K562 (cell line): ENCODE results near the gene POLR3A. TPM values are rescaled to one million over a fixed set of nuclear protein-coding genes. Genes with fewer than 3 reads are reported as not detected.
A peak's percentile ranks its signal among the peaks of the same experiment; 100 is the strongest.

Experiments used
- CEBPG ChIP-seq, 3 experiments: fragments of 200-800 bp in 1 of 3; sonication (Bioruptor generic) in 1 of 3; sonication (generic) in 1 of 3; formaldehyde crosslinking in 1 of 3; IDR thresholded peaks in 2 of 3; conservative IDR thresholded peaks in 1 of 3; 2 replicates each; pipeline versions ENCODE4 v1.6.1 to v1.8.0; 2016 to 2022; ENCODE audit warnings: missing compliant biosample characterization in 2 of 3, missing genetic modification characterization in 2 of 3, mild to moderate bottlenecking in 1 of 3, missing genetic modification reagents in 1 of 3
- DIDO1 ChIP-seq: fragments of 450-650 bp; IDR thresholded peaks from 2 replicates; pipeline ENCODE4 v1.6.1; 2016; ENCODE audit warnings: low read depth, missing biosample characterization, missing genetic modification characterization
- FOXA1 ChIP-seq: fragments of 450-650 bp; IDR thresholded peaks from 2 replicates; pipeline ENCODE4 v1.6.1; 2016; ENCODE audit warnings: mild to moderate bottlenecking, borderline replicate concordance
- KAT2B ChIP-seq: IDR thresholded peaks from one replicate; pipeline ENCODE4 v1.6.1; 2012; ENCODE audit warnings: low read depth, mild to moderate bottlenecking, control low read depth, inconsistent platforms, low read length, moderate library complexity
- KDM5B ChIP-seq: fragments of 200-600 bp; sonication (generic); IDR thresholded peaks from 2 replicates; pipeline ENCODE4 v1.6.1; 2012; ENCODE audit warnings: low read depth, mild to moderate bottlenecking, moderate library complexity, low read length, control low read depth, inconsistent platforms; ENCODE audit not compliant: insufficient replicate concordance
- MNT ChIP-seq, 2 experiments: fragments of 450-650 bp; conservative IDR thresholded peaks; 2 replicates each; pipeline ENCODE4 v1.6.1; 2017; ENCODE audit warnings: mild to moderate bottlenecking in 2 of 2, moderate library complexity in 2 of 2
- MTA1 ChIP-seq: fragments of 450-650 bp; IDR thresholded peaks from 2 replicates; pipeline ENCODE4 v1.6.1; 2017; ENCODE audit warnings: borderline replicate concordance
- NCOA4 ChIP-seq: fragments of 450-650 bp; IDR thresholded peaks from 2 replicates; pipeline ENCODE4 v1.6.1; 2018; ENCODE audit warnings: mild to moderate bottlenecking; ENCODE audit not compliant: partially characterized antibody
- RUNX1 ChIP-seq: sonication (generic); IDR thresholded peaks from 2 replicates; pipeline ENCODE4 v1.6.1; 2016; ENCODE audit warnings: antibody characterized with exemption, low read depth
- SAFB2 ChIP-seq: fragments of 200-400 bp; formaldehyde crosslinking; IDR thresholded peaks from 2 replicates; pipeline ENCODE4 v1.6.1; 2018; ENCODE audit warnings: borderline replicate concordance, low read length, low read depth, moderate library complexity; ENCODE audit not compliant: severe bottlenecking
- SIN3A ChIP-seq, 2 experiments: fragments of 150-350 bp in 1 of 2; IDR thresholded peaks; 2 replicates each; pipeline ENCODE4 v1.6.1; 2011 to 2016; ENCODE audit warnings: borderline replicate concordance in 2 of 2, low read depth in 2 of 2, low read length in 2 of 2, mild to moderate bottlenecking in 2 of 2, moderate library complexity in 2 of 2; ENCODE audit not compliant: control insufficient read depth in 1 of 2
- TARDBP ChIP-seq: fragments of 450-650 bp; IDR thresholded peaks from 2 replicates; pipeline ENCODE4 v1.6.1; 2016
- TEAD2 ChIP-seq: fragments of 450-650 bp; IDR thresholded peaks from 2 replicates; pipeline ENCODE4 v1.6.1; 2016; ENCODE audit warnings: missing genetic modification characterization, control low read depth, missing compliant biosample characterization
- TOE1 ChIP-seq, 2 experiments: fragments of 450-650 bp in 1 of 2; sonication (generic) in 1 of 2; formaldehyde crosslinking in 1 of 2; IDR thresholded peaks; 2 replicates each; pipeline versions ENCODE4 v1.7.1 to v1.8.0; 2016 to 2022; ENCODE audit warnings: borderline replicate concordance in 2 of 2, mild to moderate bottlenecking in 2 of 2, antibody characterized with exemption in 1 of 2, inconsistent platforms in 1 of 2, low read depth in 1 of 2, missing genetic modification reagents in 1 of 2, moderate library complexity in 1 of 2
- WHSC1 ChIP-seq: IDR thresholded peaks from one replicate; pipeline ENCODE4 v1.6.1; 2012; ENCODE audit warnings: low read length, control low read depth, inconsistent platforms
- ZKSCAN1 ChIP-seq: fragments of 150-350 bp; IDR thresholded peaks from 2 replicates; pipeline ENCODE4 v1.6.1; 2016; ENCODE audit warnings: low read depth, low read length
- ZNF165 ChIP-seq: fragments of 250-450 bp; sonication (Bioruptor Pico); IDR thresholded peaks from 2 replicates; pipeline ENCODE4 v1.4.0; 2020; ENCODE audit warnings: borderline replicate concordance
- ZNF253 ChIP-seq: fragments of 250-450 bp; sonication (Bioruptor Pico); conservative IDR thresholded peaks from 2 replicates; pipeline ENCODE4 v1.6.1; 2021; ENCODE audit warnings: mild to moderate bottlenecking
- ZNF384 ChIP-seq: IDR thresholded peaks from 2 replicates; pipeline ENCODE4 v1.6.1; 2012; ENCODE audit warnings: low read depth, low read length, improper control_type of control experiment
- ZNF644 ChIP-seq: fragments of 200-800 bp; sonication (Bioruptor generic); IDR thresholded peaks from 2 replicates; pipeline ENCODE4 v1.6.1; 2016; ENCODE audit warnings: low read depth, missing genetic modification characterization, missing compliant biosample characterization
- polyA plus RNA-seq, 8 experiments: library from polyadenylated mRNA; depleted of rRNA in 4 of 8; stranded (reverse) in 5 of 8; unstranded in 3 of 8; fragments of >200 nt; fragmentation: Nextera tagmentation in 2 of 8; fragmentation: Illumina TruSeq in 1 of 8; extraction: Ambion mirVana in 2 of 8; extraction: Trizol in 1 of 8; gene quantifications; 2 replicates each; pipeline versions ENCODE4 v1.2.1 to v1.2.3, GENCODE V29; 2011 to 2014; ENCODE audit warnings: inconsistent platforms in 1 of 8, missing spikeins in 1 of 8
- total RNA-seq, 7 experiments: library from RNA; depleted of rRNA in 6 of 7; stranded (reverse); fragments of >200 nt in 6 of 7; fragmentation: Illumina TruSeq in 2 of 7; extraction: Trizol in 2 of 7; gene quantifications; 2 replicates each; pipeline versions ENCODE4 v1.2.1 to v1.2.3, GENCODE V29; 2011 to 2021; ENCODE audit warnings: low replicate concordance in 1 of 7
- TF ChIP-seq, protein P1 (sequence below): sonication (generic); formaldehyde crosslinking; IDR thresholded peaks from 2 replicates; pipeline ENCODE4 v1.5.0; 2020; ENCODE audit warnings: missing genetic modification reagents
- TF ChIP-seq, protein P2 (sequence below): fragments of 250-450 bp; sonication (Bioruptor Pico); IDR thresholded peaks from 2 replicates; pipeline ENCODE4 v1.5.0; 2020; ENCODE audit warnings: mild to moderate bottlenecking

Gene POLR3A
- total and polyA plus RNA-seq, 9 of the 15 experiments (the other 6 are each of a cell fraction or from before 2014, with no cell fraction given), result 14.9 to 37.0 (median 26.7) TPM

DNA sequence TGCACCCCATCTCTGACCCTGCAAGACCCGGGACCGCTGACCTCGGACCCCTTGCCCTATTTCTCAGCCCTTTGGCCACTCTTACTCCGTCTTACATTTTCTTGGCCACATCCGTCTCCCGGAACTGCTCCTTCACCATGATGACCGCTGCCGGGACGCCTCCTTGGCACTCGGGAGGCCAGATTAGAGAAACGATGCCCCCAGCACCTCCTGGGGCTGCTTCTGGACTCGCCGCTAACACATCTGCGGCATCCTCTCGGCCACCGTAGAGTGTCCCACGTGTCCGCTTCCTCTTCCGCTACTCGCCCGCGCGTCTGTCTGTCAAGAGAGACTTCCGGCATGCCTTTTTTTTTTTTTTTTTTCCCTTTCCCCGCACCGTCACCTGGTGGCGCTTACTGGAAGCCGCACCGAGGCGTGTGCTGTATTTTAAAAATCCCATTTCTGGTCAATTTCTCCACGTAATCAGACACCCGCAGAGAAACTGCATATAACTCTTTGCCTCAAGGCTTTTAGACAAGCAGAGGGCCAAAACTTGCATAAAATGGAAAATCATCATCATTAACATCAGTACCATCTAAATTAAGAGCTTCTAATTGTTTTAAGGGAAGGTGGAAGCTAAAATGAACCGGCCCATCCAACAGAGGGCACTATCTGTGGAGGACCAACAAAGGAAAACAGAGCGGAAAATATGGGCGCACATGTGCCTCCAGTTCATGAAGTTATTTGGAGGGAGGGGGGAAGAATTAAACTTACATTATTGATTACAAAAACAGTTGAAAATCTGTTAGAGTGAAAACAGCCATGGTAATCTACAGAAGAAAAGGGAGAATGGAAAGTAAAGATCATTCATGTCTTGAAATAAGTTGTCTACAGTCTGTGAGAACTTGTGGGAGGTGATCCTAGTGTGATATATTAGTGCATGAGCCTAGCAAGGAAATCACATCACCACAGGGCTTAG is at the start of gene POLR3A (continued):
- TF ChIP-seq ZNF253 (CRISPR knock-in tag), result no peak
- 0 out of 2 replicates have a peak, but pooled peaks have one; percentile 47 for TF ChIP-seq TEAD2 (tag)
- peak; percentile 96 for TF ChIP-seq DIDO1 (tag)
- TF ChIP-seq SIN3A (IDR thresholded peaks at IDR 0.05; ENCODE audit: borderline replicate concordance in 2 of 2, control insufficient read depth in 1 of 2, low read depth in 2 of 2, low read length in 2 of 2), result peak; percentile 93 to 94
- TF ChIP-seq CEBPG (CRISPR knock-in tag; IDR thresholded peaks at IDR 0.05), result no peak
- TF ChIP-seq CEBPG (tag; conservative IDR thresholded peaks at IDR 0.05 in 1 of 2, IDR thresholded peaks at IDR 0.05 in 1 of 2), result no peak
- no peak for TF ChIP-seq FOXA1
- no peak for TF ChIP-seq ZNF165
- TF ChIP-seq, protein P1, sequence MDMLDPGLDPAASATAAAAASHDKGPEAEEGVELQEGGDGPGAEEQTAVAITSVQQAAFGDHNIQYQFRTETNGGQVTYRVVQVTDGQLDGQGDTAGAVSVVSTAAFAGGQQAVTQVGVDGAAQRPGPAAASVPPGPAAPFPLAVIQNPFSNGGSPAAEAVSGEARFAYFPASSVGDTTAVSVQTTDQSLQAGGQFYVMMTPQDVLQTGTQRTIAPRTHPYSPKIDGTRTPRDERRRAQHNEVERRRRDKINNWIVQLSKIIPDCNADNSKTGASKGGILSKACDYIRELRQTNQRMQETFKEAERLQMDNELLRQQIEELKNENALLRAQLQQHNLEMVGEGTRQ, result peak; percentile 97
- peak; percentile 71 for TF ChIP-seq ZNF644 (tag)
- no peak for TF ChIP-seq WHSC1
- TF ChIP-seq NCOA4, result no peak
- peak; percentile 95 to 97 for TF ChIP-seq MNT (conservative IDR thresholded peaks at IDR 0.05)
- peak; percentile 78 for TF ChIP-seq KAT2B
- no peak; the same call in 1 of the 2 replicates for TF ChIP-seq MTA1
- peak; percentile 57; the same call in 1 of the 2 replicates for TF ChIP-seq ZKSCAN1
- TF ChIP-seq TOE1 (IDR thresholded peaks at IDR 0.05; ENCODE audit: borderline replicate concordance), result peak; percentile 81; the same call in 1 of the 2 replicates
- 0 out of 2 replicates have a peak, but pooled peaks have one; percentile 68 for TF ChIP-seq TOE1 (CRISPR knock-in tag; IDR thresholded peaks at IDR 0.05; ENCODE audit: borderline replicate concordance, low read depth)
- peak; percentile 100 for TF ChIP-seq ZNF384
- no peak for TF ChIP-seq SAFB2
- peak; percentile 87 for TF ChIP-seq KDM5B
- TF ChIP-seq, protein P2, sequence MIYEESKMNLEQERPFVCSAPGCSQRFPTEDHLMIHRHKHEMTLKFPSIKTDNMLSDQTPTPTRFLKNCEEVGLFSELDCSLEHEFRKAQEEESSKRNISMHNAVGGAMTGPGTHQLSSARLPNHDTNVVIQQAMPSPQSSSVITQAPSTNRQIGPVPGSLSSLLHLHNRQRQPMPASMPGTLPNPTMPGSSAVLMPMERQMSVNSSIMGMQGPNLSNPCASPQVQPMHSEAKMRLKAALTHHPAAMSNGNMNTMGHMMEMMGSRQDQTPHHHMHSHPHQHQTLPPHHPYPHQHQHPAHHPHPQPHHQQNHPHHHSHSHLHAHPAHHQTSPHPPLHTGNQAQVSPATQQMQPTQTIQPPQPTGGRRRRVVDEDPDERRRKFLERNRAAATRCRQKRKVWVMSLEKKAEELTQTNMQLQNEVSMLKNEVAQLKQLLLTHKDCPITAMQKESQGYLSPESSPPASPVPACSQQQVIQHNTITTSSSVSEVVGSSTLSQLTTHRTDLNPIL (CRISPR knock-in tag), result no peak
- TF ChIP-seq RUNX1, result no peak
- TF ChIP-seq TARDBP, result peak; percentile 85; the same call in 1 of the 2 replicates
